Neural crest cell (in vitro differentiated cells): Measurements from ENCODE around the gene ERGIC1. TPM values are rescaled to one million over a fixed set of nuclear protein-coding genes. Genes with fewer than 3 reads are reported as not detected.

Experiments
- DNase-seq: peaks from one replicate; pipeline ENCODE4 v3.0.0; 2021; ENCODE audit warnings: low read depth, mixed read lengths, low spot score
- H3K27ac Mint-ChIP-seq: one replicate; pipeline ENCODE4 v1.8.0; 2021; ENCODE audit warnings: mild to moderate bottlenecking, mixed read lengths; ENCODE audit not compliant: unreplicated experiment
- H3K27me3 Mint-ChIP-seq: 2 replicates; pipeline ENCODE4 v1.8.0; 2021; ENCODE audit warnings: low read depth, mild to moderate bottlenecking, mixed read lengths
- H3K36me3 Mint-ChIP-seq: 2 replicates; pipeline ENCODE4 v1.8.0; 2021; ENCODE audit warnings: low read depth, mild to moderate bottlenecking, mixed read lengths
- H3K4me1 Mint-ChIP-seq: 2 replicates; pipeline ENCODE4 v1.8.0; 2021; ENCODE audit warnings: mixed read lengths
- H3K4me3 Mint-ChIP-seq: one replicate; pipeline ENCODE4 v1.8.0; 2021; ENCODE audit warnings: mild to moderate bottlenecking, mixed read lengths
- H3K9me3 Mint-ChIP-seq: 2 replicates; pipeline ENCODE4 v1.8.0; 2021; ENCODE audit warnings: mixed read lengths
- total RNA-seq: library from RNA; stranded (reverse); gene quantifications from 2 replicates; pipeline ENCODE4 v1.2.1, GENCODE V29; 2021
- TF ChIP-seq, protein P1 (sequence below): fragments of 200-600 bp; sonication (generic); conservative IDR thresholded peaks from 2 replicates; pipeline ENCODE4 v1.5.0; 2021; ENCODE audit warnings: antibody characterized with exemption, mild to moderate bottlenecking

ERGIC1 gene
- total RNA-seq, 1 donor from 2014 or later, result 108 TPM

DNA sequence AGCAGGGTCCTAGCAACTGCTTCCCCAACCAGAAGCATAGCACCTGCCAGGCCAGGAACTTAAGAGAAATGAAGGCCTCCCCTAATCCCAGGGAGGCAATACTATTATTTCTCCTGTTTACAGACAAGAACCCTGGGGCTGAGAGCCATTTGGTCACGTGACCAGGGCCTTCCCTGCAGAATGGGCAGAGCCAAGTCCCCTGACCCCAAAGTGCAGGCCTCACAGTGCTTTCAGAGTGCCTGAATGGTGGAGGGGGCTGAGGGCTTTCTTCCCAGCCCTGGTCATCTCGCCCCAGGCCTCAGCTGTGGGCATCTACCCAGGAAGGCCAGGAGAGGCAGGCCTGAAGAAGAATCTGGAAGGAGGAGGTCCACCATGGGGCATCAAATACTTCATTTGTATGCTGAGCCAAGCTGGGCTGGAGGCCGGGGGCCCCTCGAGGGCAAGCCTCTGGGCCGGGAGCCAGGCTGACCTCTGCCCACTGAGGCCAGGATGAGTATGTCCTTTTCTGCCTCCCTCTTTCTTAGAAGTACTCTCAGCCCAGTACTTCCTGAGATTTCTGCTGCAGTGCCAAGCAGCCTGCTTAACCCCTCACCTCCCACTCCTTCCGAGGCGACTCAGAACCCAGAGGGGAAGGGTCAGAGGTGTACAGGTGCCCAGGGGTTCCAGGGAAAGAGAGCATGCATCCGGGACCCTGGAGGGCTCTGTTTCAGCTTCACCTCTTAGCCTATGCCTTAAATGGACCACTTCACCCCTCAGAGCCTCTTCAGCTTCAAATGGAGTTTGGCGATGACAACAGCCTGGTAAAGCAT is 44.2 kb upstream of the ERGIC1 start:
- TF ChIP-seq, protein P1, sequence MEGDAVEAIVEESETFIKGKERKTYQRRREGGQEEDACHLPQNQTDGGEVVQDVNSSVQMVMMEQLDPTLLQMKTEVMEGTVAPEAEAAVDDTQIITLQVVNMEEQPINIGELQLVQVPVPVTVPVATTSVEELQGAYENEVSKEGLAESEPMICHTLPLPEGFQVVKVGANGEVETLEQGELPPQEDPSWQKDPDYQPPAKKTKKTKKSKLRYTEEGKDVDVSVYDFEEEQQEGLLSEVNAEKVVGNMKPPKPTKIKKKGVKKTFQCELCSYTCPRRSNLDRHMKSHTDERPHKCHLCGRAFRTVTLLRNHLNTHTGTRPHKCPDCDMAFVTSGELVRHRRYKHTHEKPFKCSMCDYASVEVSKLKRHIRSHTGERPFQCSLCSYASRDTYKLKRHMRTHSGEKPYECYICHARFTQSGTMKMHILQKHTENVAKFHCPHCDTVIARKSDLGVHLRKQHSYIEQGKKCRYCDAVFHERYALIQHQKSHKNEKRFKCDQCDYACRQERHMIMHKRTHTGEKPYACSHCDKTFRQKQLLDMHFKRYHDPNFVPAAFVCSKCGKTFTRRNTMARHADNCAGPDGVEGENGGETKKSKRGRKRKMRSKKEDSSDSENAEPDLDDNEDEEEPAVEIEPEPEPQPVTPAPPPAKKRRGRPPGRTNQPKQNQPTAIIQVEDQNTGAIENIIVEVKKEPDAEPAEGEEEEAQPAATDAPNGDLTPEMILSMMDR, result no peak
- Mint-ChIP-seq H3K27me3 (no peaks in the 10 kb centered on the region), H3K9me3 (no peaks in the 10 kb centered on the region), H3K27ac (peak overlapping the region; percentile 81), H3K4me3 (no peak overlapping the region), H3K36me3 (no peaks in the 10 kb centered on the region), H3K4me1 (peaks cover 20% of the 10 kb centered on the region)
- DNase-seq, result no peak

DNA sequence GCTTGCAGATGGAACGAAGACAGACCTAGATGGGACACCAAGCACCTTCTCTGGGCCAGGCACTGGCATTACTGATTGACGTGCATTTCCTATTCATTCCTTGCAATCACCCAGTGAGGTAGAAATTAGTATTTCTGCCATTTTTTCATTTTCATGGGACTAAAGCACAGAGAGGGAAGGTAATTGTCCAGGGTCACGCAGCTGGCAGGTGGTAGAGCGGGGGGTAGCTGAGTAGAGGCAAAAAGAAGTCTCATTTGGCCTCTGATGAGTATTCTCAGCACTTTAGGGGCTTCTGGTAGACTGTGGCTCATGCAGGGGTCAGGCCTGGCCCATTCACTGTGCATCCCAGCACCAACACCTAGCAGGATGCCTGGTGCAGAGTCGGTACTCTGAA is 43.6 kb upstream of the ERGIC1 start:
- H3K4me3 Mint-ChIP-seq, result no peak overlapping the region
- H3K27me3 Mint-ChIP-seq, result no peaks in the 10 kb centered on the region
- TF ChIP-seq, protein P1, result no peak
- DNase-seq, result no peak
- no peaks in the 10 kb centered on the region for H3K9me3 Mint-ChIP-seq
- no peaks in the 10 kb centered on the region for H3K36me3 Mint-ChIP-seq
- H3K4me1 Mint-ChIP-seq, result peaks cover 20% of the 10 kb centered on the region
- H3K27ac Mint-ChIP-seq, result no peak overlapping the region

DNA sequence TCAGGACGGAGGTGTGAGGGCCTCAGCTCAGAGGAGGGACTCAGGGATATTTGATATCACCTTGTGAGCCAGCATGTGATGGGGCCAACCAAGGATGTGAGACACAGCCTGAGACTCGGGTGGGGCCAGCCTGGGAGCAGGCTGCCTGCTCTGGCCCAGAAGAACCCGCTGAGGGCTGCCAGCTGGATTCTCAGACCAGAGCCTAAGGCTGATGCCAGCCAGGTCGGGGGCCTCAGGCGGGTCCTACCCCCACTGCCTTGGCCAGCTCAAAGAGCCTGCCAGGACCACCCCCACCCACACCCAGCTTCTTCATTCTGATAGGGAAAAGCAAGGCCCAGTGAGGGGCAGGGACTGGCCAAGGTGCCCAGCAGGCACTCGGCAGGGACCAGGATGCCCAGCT is 42.8 kb upstream of the ERGIC1 start:
- Mint-ChIP-seq H3K4me1 (peaks cover 20% of the 10 kb centered on the region), H3K9me3 (no peaks in the 10 kb centered on the region), H3K36me3 (no peaks in the 10 kb centered on the region), H3K27ac (no peak overlapping the region), H3K4me3 (no peak overlapping the region), H3K27me3 (no peaks in the 10 kb centered on the region)
- TF ChIP-seq, protein P1, result no peak
- no peak for DNase-seq

DNA sequence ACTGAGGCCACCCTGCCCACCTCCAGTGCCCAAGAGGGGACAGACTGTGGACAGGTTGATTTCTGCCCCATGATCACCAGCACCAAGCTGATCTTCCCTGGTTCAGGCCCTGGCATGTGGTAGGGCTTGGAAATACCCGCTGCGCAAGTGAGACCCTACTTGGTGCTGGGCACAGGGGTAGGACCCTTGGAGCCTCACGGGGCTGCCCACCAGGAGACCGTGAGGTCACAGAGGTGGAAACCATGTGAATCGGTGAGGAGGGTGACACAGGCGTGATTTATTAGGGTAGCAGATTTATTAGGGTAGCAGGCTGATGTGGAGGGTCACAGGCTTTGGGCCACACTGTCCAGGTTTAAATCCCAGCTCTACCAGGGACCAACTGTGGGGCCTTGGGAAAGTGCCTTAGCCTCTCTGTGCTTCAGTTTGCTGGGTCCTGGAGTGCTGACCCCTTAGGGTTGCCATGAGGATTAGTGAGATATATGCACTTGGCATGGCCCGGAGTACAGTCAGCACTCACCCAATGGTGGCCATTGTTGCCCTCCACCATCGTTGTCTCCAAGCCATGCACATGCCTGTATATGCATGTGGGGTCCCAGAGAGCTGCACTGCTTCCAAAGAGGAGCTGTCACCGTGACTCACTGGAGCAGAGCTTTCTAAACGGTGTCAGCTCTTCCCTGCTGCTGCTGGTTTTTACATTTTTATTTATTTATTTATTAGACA is 42.2 kb upstream of the ERGIC1 start:
- Mint-ChIP-seq H3K4me1 (peaks cover 20% of the 10 kb centered on the region), H3K27me3 (no peaks in the 10 kb centered on the region), H3K9me3 (no peaks in the 10 kb centered on the region), H3K36me3 (no peaks in the 10 kb centered on the region), H3K4me3 (no peak overlapping the region), H3K27ac (peak overlapping the region; percentile 27)
- no peak for DNase-seq
- TF ChIP-seq, protein P1, result no peak

DNA sequence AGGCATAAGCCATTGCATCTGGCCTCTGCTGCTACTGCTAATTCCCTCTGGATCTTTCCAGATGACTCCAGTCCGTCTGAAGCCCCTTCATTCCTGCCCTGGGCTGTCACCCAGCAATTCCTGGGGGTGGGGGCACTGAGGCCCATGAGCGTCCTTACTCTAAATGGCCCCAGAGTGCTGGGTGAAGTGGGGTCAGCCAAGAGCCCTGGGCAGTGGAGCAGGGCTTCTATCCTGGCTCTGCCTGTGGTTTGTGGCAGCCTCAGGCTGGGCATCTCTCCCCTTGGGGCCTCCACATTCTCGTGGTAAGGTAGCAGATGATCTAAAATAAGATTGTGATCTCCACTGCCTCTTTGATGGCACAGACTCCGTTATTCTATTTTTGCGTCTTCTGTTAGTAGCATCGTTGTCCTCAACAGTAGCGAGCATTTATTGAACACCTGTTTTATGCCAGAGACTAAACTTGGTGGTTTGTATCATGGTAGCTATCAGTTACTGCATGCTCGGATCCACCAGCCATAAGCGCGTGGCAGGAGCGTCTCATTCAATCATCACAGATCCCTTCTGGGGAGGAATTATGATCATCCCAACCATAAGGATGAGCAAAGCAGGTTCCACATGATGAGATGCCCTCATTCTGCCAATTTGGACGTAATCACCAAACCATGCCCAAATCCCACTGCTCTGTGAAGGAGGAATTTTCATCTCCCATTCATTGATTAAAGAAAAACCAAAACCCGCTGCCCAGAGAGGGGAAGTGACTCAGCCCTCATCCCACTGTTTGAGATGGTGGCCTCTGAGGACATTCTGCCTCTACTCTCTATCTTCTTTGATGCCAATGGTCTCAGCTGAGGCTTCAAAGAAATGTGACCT is 41.1 kb upstream of the ERGIC1 start:
- Mint-ChIP-seq H3K27ac (peak overlapping the region; percentile 16), H3K4me1 (peaks cover 26% of the 10 kb centered on the region), H3K27me3 (no peaks in the 10 kb centered on the region), H3K4me3 (no peak overlapping the region), H3K36me3 (no peaks in the 10 kb centered on the region), H3K9me3 (no peaks in the 10 kb centered on the region)
- TF ChIP-seq, protein P1, result no peak
- no peak for DNase-seq
